GM10248 (cell line): ENCODE measurements around the gene EHBP1.

Source experiments
- CTCF ChIA-PET: fragments of 300-600 bp; sonication (Branson Sonifier 250); formaldehyde crosslinking; extraction: SDS; loops from one replicate; lab custom pipeline; 2021; ENCODE audit warnings: antibody characterized with exemption; lab: Yijun Ruan, JAX
- POLR2A ChIA-PET: fragments of 350-650 bp; sonication (Branson Sonifier 250); formaldehyde crosslinking; extraction: SDS; loops from one replicate; lab custom pipeline; 2020; ENCODE audit warnings: antibody characterized with exemption; lab: Yijun Ruan, JAX
- DNase-seq: peaks from one replicate; pipeline ENCODE4 v3.0.0; 2012; ENCODE audit errors: extremely low spot score
- CTCF ChIP-seq: IDR thresholded peaks from 2 replicates; pipeline ENCODE4 v1.5.1; 2012; ENCODE audit warnings: mild to moderate bottlenecking, low read depth; ENCODE audit errors: extremely low read depth, missing control alignments, control extremely low read depth

The EHBP1 gene

GRCh38 chr2:62719757-62720156, 14.2 kb downstream of the EHBP1 start:
- CTCF ChIA-PET = no interaction called here
- no peak for DNase-seq
- POLR2A ChIA-PET = no interaction called here
- TF ChIP-seq CTCF = no peak

GRCh38 chr2:62722679-62723078, 17.2 kb downstream of the EHBP1 start:
- CTCF ChIA-PET = interaction anchor here (1.2 kb wide), 1 partner anchor 18 kb away, joined by 3 read pairs; no protein-coding TSS in a partner anchor
- TF ChIP-seq CTCF = no peak

GRCh38 chr2:62723253-62723652, 17.7 kb downstream of the EHBP1 start:
- no peak for TF ChIP-seq CTCF
- DNase-seq = no peak
- POLR2A ChIA-PET = no interaction called here
- CTCF ChIA-PET = interaction anchor here (1.2 to 1.5 kb wide), 3 partner anchors 15 to 55 kb away, joined by 3 to 4 read pairs (median 4); no protein-coding TSS in a partner anchor

More at GRCh38 chr2:62722679-62723078, 17.2 kb downstream of the EHBP1 start:
- DNase-seq = no peak
- POLR2A ChIA-PET = no interaction called here

- DNase-seq = no peak
- ChIA-PET CTCF (interaction anchor here (1.3 to 1.5 kb wide), 3 partner anchors 11 to 54 kb away, joined by 4 read pairs; no protein-coding TSS in a partner anchor), POLR2A (no interaction called here)
- TF ChIP-seq CTCF = no peak
These were observed 18.6 kb downstream of the EHBP1 start for GRCh38 chr2:62724106-62724505.

GRCh38 chr2:62724886-62725711, 19.6 kb downstream of the EHBP1 start:
- TF ChIP-seq CTCF = no peak
- no peak for DNase-seq
- POLR2A ChIA-PET = no interaction called here
- CTCF ChIA-PET = interaction anchor here (1.0 to 1.3 kb wide), 3 partner anchors 12 to 51 kb away, joined by 3 to 4 read pairs (median 3); no protein-coding TSS in a partner anchor

- no peak for DNase-seq
- CTCF ChIA-PET = interaction anchor here (1.0 to 1.1 kb wide), 2 partner anchors 15 to 50 kb away, joined by 3 read pairs; no protein-coding TSS in a partner anchor
- POLR2A ChIA-PET = no interaction called here
- no peak for TF ChIP-seq CTCF
These were observed 20.2 kb downstream of the EHBP1 start for GRCh38 chr2:62725712-62726055.
